ENCODE data around the gene CSTF1.

Gene CSTF1

GRCh38 chr20:56392132-56392880 is at the start of gene CSTF1, which contains the start of gene AURKA:
Gene CSTF1 (plus strand): TSS chr20:56392645. CDS start chr20:56395553, 2,908 bp downstream.
Gene AURKA (minus strand): TSS chr20:56392215. CDS start chr20:56388197, 4,018 bp downstream.
- peak; percentile 100 for DNase-seq
- H3K27ac ChIP-seq: peak within 1 kb of the TSS; percentile 81 to 89
- H3K9me3 ChIP-seq: no peaks in the 10 kb centered on the region
- intact Hi-C loops (cut with DNase I; ENCODE audit: low total_unique reads): loop anchor here (5.0 kb wide), 1 partner anchor 80 kb away; no protein-coding TSS in a partner anchor
- H3K4me1 ChIP-seq: peaks cover 0 to 21% (median 19%) of the 10 kb centered on the region in 4 donors
- H3K4me3 ChIP-seq: peak within 1 kb of the TSS; percentile 61 to 89
- TF ChIP-seq, protein P1, sequence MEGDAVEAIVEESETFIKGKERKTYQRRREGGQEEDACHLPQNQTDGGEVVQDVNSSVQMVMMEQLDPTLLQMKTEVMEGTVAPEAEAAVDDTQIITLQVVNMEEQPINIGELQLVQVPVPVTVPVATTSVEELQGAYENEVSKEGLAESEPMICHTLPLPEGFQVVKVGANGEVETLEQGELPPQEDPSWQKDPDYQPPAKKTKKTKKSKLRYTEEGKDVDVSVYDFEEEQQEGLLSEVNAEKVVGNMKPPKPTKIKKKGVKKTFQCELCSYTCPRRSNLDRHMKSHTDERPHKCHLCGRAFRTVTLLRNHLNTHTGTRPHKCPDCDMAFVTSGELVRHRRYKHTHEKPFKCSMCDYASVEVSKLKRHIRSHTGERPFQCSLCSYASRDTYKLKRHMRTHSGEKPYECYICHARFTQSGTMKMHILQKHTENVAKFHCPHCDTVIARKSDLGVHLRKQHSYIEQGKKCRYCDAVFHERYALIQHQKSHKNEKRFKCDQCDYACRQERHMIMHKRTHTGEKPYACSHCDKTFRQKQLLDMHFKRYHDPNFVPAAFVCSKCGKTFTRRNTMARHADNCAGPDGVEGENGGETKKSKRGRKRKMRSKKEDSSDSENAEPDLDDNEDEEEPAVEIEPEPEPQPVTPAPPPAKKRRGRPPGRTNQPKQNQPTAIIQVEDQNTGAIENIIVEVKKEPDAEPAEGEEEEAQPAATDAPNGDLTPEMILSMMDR (IDR thresholded peaks at IDR 0.05): no peak
- peaks cover 17 to 22% (median 21%) of the 10 kb centered on the region in 3 donors for H3K36me3 ChIP-seq
- H3K27me3 ChIP-seq: no peaks in the 10 kb centered on the region

DNA sequence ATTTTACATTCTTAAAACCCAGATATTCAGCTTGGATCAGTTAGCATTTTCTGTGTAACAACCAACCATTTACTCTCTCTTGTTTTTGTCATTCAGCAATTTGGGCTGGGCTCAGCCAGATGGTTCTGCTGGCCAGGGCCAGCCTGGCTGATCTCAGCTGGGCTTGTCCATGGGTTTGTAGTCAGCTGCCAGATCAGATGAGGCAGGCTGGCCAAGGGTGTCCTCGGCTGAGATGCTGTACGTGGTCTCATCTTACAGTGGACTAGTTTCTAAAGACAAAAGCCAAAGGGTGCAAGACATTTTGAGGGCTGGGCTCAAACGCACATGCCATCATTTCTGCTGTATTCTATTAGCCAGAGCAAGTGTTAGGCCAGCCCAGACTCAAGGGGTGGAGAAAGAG is 49.7 kb upstream of the CSTF1 start:
- peaks cover 0 to 47% of the 10 kb centered on the region in 2 donors for H3K27me3 ChIP-seq
- DNase-seq: no peak
- no peak overlapping the region for H3K4me3 ChIP-seq
- intact Hi-C loops (cut with DNase I; ENCODE audit: low total_unique reads): no loop called here
- TF ChIP-seq, protein P1 (IDR thresholded peaks at IDR 0.05): no peak
- no peaks in the 10 kb centered on the region for H3K36me3 ChIP-seq
- peaks cover 0 to 4% (median 0%) of the 10 kb centered on the region in 4 donors for H3K4me1 ChIP-seq
- no peaks in the 10 kb centered on the region for H3K9me3 ChIP-seq
- H3K27ac ChIP-seq: no peak overlapping the region

DNA sequence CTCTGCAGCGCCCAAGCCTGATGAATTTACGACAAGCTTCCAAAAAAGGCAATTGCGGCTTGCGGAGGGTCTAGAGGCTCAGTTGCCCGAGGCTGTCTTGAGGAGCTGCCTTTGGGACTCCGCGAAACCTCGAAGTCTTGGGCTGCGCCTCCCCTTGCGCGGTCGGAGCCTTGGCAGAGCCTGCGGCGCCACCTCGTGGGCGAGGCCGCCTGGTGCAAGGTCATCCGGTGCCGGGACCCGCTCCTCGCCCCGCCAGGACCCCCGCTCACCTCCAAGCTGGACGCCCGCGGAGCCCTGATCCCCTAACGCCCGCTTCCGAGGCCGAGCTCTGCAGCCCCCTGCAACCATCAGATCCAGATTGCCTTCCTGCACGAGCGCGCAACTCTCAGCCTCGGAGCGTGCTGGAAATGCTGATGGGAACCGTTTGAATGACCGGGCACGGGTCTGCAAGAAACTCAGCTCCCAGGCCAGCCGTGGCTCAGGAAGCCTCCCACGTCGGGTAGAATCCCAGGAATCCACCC is 48.5 kb upstream of the CSTF1 start:
- H3K4me1 ChIP-seq: peaks cover 0 to 4% (median 0%) of the 10 kb centered on the region in 4 donors
- intact Hi-C loops (cut with DNase I; ENCODE audit: low total_unique reads): no loop called here

GRCh38 chr20:56345911-56346310 is 46.5 kb upstream of the CSTF1 start:
- TF ChIP-seq, protein P1 (IDR thresholded peaks at IDR 0.05): no peak
- H3K27me3 ChIP-seq: peaks cover 0 to 55% of the 10 kb centered on the region in 2 donors

More for the DNA sequence above, 48.5 kb upstream of the CSTF1 start:
- H3K36me3 ChIP-seq: no peaks in the 10 kb centered on the region
- DNase-seq: no peak
- no peak overlapping the region for H3K27ac ChIP-seq
- TF ChIP-seq, protein P1 (IDR thresholded peaks at IDR 0.05): peak; percentile 17 to 21
- H3K9me3 ChIP-seq: no peaks in the 10 kb centered on the region
- peaks cover 0 to 49% of the 10 kb centered on the region in 2 donors for H3K27me3 ChIP-seq
- H3K4me3 ChIP-seq: no peak overlapping the region

GRCh38 chr20:56347628-56348304 is 44.7 kb upstream of the CSTF1 start:
- TF ChIP-seq, protein P1 (IDR thresholded peaks at IDR 0.05): no peak
- DNase-seq: no peak
- no peaks in the 10 kb centered on the region for H3K36me3 ChIP-seq
- H3K4me3 ChIP-seq: no peak overlapping the region
- H3K4me1 ChIP-seq: peaks cover 0 to 4% (median 0%) of the 10 kb centered on the region in 4 donors
- peaks cover 0 to 48% of the 10 kb centered on the region in 2 donors for H3K27me3 ChIP-seq
- no peak overlapping the region for H3K27ac ChIP-seq
- intact Hi-C loops (cut with DNase I; ENCODE audit: low total_unique reads): no loop called here
- H3K9me3 ChIP-seq: no peaks in the 10 kb centered on the region

More at GRCh38 chr20:56345911-56346310, 46.5 kb upstream of the CSTF1 start:
- intact Hi-C loops (cut with DNase I; ENCODE audit: low total_unique reads): no loop called here
- no peak overlapping the region for H3K4me3 ChIP-seq
- H3K9me3 ChIP-seq: no peaks in the 10 kb centered on the region
- H3K36me3 ChIP-seq: no peaks in the 10 kb centered on the region
- peaks cover 0 to 4% (median 0%) of the 10 kb centered on the region in 4 donors for H3K4me1 ChIP-seq
- no peak for DNase-seq
- no peak overlapping the region for H3K27ac ChIP-seq
